Breast epithelium (tissue), 4 donors: ENCODE measurements around the gene TRIP12. TPM values are rescaled to one million over a fixed set of nuclear protein-coding genes. Genes with fewer than 3 reads are reported as not detected.
A peak's percentile ranks its signal among the peaks of the same experiment; 100 is the strongest.
"Not testable (repeated sequence)": the region's sequence is repeated elsewhere in the genome, so short reads cannot be mapped to it uniquely, and the experiment has no call there.

Source experiments
- DNase-seq, 2 donors: peaks; one replicate each; pipeline ENCODE4 v3.0.0-alpha.2; 2019; ENCODE audit warnings: low spot score in 2 of 2
- H3K27ac ChIP-seq, 2 donors: fragments of 200-600 bp; sonication (generic) in 1 of 2; one replicate each; pipeline ENCODE4 v1.5.1; 2016 to 2019; ENCODE audit warnings: mild to moderate bottlenecking in 1 of 2
- H3K27me3 ChIP-seq, 2 donors: fragments of 200-600 bp; sonication (generic) in 1 of 2; one replicate each; pipeline versions ENCODE4 v1.5.1 to v1.6.0; 2017 to 2019; ENCODE audit warnings: control low read depth in 1 of 2, mild to moderate bottlenecking in 1 of 2
- H3K36me3 ChIP-seq: fragments of 200-600 bp; one replicate; pipeline ENCODE4 v1.5.1; 2019
- H3K4me1 ChIP-seq, 2 donors: fragments of 200-600 bp; sonication (generic); one replicate each; pipeline ENCODE4 v1.5.1; 2016 to 2019; ENCODE audit warnings: control low read depth in 1 of 2
- H3K4me3 ChIP-seq, 3 donors: fragments of 200-600 bp; sonication (generic); 1 replicate in 2 of 3; 2 replicates in 1 of 3; pipeline ENCODE4 v1.5.1; 2016 to 2019; ENCODE audit warnings: mild to moderate bottlenecking in 3 of 3, moderate library complexity in 2 of 3
- H3K9me3 ChIP-seq, 2 donors: fragments of 200-600 bp; sonication (generic) in 1 of 2; one replicate each; pipeline ENCODE4 v1.5.1; 2016 to 2019; ENCODE audit warnings: control low read depth in 1 of 2
- POLR2A ChIP-seq: fragments of 450-650 bp; IDR thresholded peaks from one replicate; pipeline ENCODE4 v1.6.1; 2016; ENCODE audit warnings: antibody characterized with exemption, mild to moderate bottlenecking, moderate library complexity
- POLR2AphosphoS5 ChIP-seq, 3 donors: sonication (generic); formaldehyde crosslinking; IDR thresholded peaks; one replicate each; pipeline ENCODE4 v1.6.1; 2017; ENCODE audit warnings: antibody characterized with exemption in 3 of 3
- intact Hi-C: fragments of 100-400 bp; cut with DNase I; formaldehyde crosslinking; loops from one replicate; pipeline ENCODE4 v1.15.1; 2023; ENCODE audit warnings: low total_unique reads
- total RNA-seq, 3 donors: library from RNA; depleted of rRNA; stranded (reverse); fragments of >200 nt; gene quantifications; one replicate each; pipeline ENCODE4 v1.1.0, GENCODE V29; 2016
- TF ChIP-seq, protein P1 (sequence below), 3 donors: fragments of 450-650 bp; IDR thresholded peaks; one replicate each; pipeline ENCODE4 v1.5.1; 2016 to 2017; ENCODE audit warnings: antibody characterized with exemption in 3 of 3, mild to moderate bottlenecking in 3 of 3, moderate library complexity in 3 of 3

Gene TRIP12
- total RNA-seq, 3 donors from 2014 or later: 233 to 251 (median 247) TPM

DNA sequence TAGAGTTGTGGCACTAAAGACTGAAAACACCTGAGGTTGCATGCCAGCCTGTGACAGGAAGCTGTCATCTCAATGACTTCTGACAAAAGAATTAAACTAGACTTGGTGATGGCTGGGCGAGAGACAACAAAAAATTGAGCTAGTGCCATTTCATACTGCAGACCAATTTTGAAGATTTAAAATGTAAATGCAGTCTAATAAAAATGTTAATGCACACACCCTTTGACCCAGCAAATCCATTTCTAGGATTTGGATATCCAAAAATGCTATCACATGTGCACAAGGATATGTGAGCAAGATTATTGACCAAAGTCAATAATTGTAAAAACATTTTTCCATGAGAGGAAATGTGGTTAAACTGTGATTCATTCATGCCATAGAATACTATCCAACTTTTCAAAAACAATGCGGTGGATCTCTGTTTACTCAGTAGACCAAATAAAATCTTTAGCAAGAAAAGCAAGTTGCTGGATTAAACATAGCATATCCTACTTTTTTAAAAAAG, 6.1 kb upstream of the TRIP12 start:
- Histone ChIP-seq H3K36me3 (no peaks in the 10 kb centered on the region), H3K27me3 (no peaks in the 10 kb centered on the region), H3K4me3 (no peak overlapping the region), H3K9me3 (no peaks in the 10 kb centered on the region), H3K27ac (no peak overlapping the region), H3K4me1 (no peaks in the 10 kb centered on the region)
- TF ChIP-seq, protein P1, sequence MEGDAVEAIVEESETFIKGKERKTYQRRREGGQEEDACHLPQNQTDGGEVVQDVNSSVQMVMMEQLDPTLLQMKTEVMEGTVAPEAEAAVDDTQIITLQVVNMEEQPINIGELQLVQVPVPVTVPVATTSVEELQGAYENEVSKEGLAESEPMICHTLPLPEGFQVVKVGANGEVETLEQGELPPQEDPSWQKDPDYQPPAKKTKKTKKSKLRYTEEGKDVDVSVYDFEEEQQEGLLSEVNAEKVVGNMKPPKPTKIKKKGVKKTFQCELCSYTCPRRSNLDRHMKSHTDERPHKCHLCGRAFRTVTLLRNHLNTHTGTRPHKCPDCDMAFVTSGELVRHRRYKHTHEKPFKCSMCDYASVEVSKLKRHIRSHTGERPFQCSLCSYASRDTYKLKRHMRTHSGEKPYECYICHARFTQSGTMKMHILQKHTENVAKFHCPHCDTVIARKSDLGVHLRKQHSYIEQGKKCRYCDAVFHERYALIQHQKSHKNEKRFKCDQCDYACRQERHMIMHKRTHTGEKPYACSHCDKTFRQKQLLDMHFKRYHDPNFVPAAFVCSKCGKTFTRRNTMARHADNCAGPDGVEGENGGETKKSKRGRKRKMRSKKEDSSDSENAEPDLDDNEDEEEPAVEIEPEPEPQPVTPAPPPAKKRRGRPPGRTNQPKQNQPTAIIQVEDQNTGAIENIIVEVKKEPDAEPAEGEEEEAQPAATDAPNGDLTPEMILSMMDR (IDR thresholded peaks at IDR 0.05): no peak
- TF ChIP-seq POLR2A (no peak), POLR2AphosphoS5 (IDR thresholded peaks at IDR 0.05) (no peak)
- no peak for DNase-seq
- intact Hi-C loops: no loop called here

DNA sequence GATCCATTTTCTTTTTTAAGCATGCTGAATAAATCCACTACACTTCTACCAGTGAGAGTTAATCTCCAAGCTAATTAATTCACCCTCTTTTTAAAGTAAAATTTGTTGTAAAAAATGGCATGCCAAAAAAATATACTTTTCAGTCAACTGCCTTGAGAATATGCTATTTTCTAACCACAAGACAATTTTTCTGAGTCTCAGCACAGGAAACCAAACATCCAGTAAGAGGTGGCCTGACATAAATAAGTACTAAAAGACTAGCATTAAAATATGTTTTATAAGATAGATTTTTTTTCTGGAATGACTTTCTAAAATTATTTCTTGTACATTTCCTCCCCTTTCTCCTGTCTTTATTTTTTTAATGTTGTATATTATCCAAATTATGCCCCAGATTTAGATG, 3.4 kb upstream of the TRIP12 start:
- Histone ChIP-seq H3K9me3 (no peaks in the 10 kb centered on the region), H3K36me3 (no peaks in the 10 kb centered on the region), H3K4me3 (no peak overlapping the region), H3K27me3 (no peaks in the 10 kb centered on the region), H3K27ac (no peak overlapping the region), H3K4me1 (no peaks in the 10 kb centered on the region)
- DNase-seq: no peak
- TF ChIP-seq, protein P1 (IDR thresholded peaks at IDR 0.05): no peak
- no peak for TF ChIP-seq POLR2AphosphoS5 (IDR thresholded peaks at IDR 0.05)
- no peak for TF ChIP-seq POLR2A
- intact Hi-C loops: no loop called here

DNA sequence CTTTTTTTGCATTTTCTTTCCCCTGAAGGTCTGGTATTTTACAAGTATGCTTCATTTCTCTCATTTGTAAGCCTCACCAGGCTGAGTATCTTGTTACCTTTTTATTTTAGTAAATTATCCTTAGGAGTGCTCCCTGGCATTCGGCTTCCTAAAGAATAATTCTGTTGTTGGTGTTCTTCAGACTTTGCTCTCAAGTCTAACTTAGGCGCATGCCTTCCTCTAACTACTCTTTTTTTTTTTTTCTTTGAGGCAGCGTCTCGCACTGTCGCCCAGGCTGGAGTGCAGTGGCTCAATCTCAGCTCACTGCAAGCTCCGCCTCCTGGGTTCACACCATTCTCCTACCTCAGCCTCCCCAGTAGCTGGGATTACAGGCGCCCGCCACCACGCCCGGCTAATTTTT, 2.7 kb upstream of the TRIP12 start:
- H3K27ac ChIP-seq, H3K4me3 ChIP-seq, DNase-seq, intact Hi-C loops, H3K9me3 ChIP-seq, H3K27me3 ChIP-seq, H3K4me1 ChIP-seq, H3K36me3 ChIP-seq: not testable (repeated sequence)

DNA sequence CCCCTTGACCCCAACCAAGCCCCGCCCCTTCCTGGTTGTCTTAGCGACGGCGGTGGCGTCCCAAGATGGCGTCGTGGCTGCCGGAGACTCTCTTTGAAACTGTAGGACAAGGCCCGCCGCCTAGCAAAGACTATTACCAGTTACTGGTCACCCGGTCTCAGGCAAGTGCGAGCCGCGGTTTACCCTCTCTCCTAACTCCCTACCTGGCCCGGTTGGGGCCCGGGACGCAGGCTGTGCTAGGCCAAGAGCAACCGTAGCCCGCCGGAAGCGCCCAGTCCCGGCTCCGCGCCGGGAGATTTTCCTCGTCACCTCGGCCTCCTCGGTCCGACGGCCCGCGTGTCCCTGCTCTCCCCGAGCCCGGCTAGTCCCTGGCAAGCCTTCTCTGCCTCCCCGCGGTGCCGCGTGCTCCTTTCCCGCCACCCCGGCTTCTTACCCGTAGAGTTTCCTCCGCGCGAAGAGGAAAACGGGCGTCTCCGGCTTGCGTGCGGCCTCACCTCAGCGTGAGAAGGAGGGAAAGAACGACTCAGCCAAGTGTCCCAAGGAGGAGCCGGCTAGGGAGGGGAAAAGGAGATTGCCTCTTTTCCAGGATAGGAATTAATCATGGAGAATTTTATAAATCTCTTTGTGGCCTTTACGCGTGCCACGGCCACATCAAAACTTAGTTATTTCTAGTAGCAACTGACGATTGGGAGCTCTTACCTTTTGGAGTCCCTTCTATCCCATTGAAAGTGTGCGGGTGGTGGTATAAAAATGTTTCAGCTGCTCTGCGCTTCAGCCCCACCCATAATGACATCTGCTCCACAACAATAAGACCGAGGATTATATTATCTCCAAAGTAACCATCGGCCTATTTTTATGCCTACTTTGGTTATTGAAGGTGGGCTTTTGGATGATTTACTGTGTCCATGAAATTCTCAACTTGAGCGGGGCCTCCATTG, 909 bp upstream of the TRIP12 start, which contains the start of gene FBXO36:
FBXO36 (plus strand) TSS at position 55 of the 938 bp plus-strand sequence; CDS start at position 66, 11 bp downstream.
- peak within 1 kb of the TSS; percentile 99 to 100 for H3K27ac ChIP-seq
- no peaks in the 10 kb centered on the region for H3K9me3 ChIP-seq
- TF ChIP-seq POLR2A (no peak), POLR2AphosphoS5 (IDR thresholded peaks at IDR 0.05) (peak in 1 of 3 donors; percentile 9)
- TF ChIP-seq, protein P1 (IDR thresholded peaks at IDR 0.05): no peak
- H3K36me3 ChIP-seq: no peaks in the 10 kb centered on the region
- DNase-seq: peak; percentile 22 to 83
- H3K4me1 ChIP-seq: no peaks in the 10 kb centered on the region
- intact Hi-C loops: no loop called here
- H3K4me3 ChIP-seq: peak within 1 kb of the TSS; percentile 92 to 99 (median 93)
- no peaks in the 10 kb centered on the region for H3K27me3 ChIP-seq

DNA sequence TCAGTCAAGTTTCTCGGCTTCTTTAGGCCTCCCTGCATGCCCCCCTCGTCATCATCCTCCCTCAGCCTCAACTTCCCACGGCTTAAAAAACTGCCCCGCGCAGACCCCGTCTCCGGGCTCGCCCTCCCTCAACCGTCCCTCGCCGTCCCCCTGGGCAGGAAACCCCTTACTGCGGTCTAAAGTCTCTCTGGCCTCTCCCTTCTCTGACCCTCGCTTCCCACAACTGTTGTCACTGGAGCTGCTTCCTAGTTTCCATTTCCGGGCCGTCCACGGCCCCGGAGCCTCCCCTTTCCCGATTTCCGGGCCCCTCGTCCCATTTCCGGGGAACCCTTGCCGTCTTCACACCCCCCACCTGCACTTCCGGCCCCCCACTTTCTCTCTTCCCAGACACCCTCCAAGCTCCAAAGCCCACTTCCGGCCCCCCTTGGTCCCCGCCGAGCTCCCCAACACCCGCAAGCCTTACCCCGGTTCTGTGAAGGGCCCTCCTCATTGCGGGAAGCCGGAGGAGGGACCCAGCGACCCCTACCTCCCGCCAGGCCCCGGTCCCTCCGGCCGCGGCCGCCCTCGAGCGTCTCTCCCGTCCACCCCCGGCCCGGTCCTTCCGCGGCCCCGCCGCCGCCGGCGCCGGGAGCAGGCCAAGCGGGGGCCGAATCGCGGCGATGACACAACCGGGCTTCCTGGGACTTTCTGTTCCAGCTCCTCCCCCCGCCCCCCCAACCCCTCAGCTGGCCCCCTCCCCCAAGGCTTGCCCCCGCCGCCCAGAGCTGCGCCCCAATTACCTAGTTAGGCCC, 513 bp downstream of the TRIP12 start:
- H3K4me3 ChIP-seq: peak overlapping the region; percentile 92 to 99 (median 93)
- intact Hi-C loops: no loop called here
- DNase-seq: peak; percentile 54 to 61
- no peaks in the 10 kb centered on the region for H3K27me3 ChIP-seq
- no peaks in the 10 kb centered on the region for H3K36me3 ChIP-seq
- TF ChIP-seq POLR2AphosphoS5 (IDR thresholded peaks at IDR 0.05) (peak in 2 of 3 donors; percentile 11 to 43), POLR2A (no peak)
- H3K27ac ChIP-seq: peak overlapping the region; percentile 99 to 100
- H3K9me3 ChIP-seq: no peaks in the 10 kb centered on the region
- H3K4me1 ChIP-seq: no peaks in the 10 kb centered on the region
